GM21737 (cell line): Measurements from ENCODE around the gene ERVK3-1.
"Not testable (repeated sequence)": the region's sequence is repeated elsewhere in the genome, so short reads cannot be mapped to it uniquely, and the experiment has no call there.

Source experiments
- ATAC-seq: cut with Tn5 transposase; IDR thresholded peaks from one replicate; pipeline ENCODE4 v1.9.1; 2021; ENCODE audit warnings: mild to moderate bottlenecking, moderate library complexity; ENCODE audit not compliant: unreplicated experiment

Gene ERVK3-1, protein sequence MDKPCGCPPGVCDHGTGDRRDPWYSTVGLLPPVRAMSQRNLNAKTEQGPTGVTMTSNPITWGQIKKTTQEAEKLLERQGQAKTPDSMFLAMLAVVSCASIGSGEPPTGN

DNA sequence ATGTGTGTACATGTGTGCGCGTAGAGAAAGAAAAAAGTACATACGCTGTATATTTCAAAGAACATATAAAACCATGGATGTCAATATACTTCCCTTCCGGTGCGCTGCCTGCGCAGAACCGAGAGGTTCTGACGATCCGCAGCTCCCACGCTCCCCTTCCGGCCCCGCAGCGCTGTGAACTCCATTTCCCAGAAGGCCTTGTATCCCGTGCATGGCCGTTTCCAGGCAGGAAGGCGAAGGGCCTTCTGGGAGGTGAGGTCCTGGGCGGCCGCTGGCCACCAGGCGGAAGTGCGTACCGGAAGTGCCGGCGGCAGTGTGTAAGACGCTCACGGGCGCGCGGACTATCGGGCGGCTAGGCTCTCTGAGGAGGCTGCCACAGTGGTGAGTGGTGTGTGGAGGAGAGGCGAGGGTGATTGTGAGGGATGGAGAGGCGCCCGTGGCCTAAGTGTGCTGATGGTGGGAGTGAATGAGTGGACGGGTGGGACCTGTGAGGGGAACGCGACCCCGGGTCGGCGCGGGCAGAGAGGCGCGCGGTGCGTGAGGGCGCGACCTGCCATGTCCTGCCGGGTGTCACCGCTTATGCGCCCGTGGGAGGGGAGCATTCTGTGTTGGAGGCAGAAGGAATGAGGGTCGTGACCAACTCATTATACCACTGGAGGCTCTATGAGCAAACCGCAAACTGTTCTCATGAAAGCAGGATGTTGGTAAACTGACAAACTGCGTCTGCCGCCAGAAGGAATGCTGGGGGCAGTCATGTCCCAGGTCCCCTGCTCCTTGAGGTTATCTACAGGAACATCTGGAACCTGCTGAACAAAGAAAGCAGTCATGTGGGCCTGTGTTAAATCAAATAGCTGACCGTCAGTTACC lies at the start of gene ERVK3-1:
Gene ERVK3-1, plus strand, starts transcription at position 313 of the 867 bp plus-strand sequence. CDS start 6,792 bp downstream, outside the sequence.
- peak; percentile 96 for ATAC-seq

DNA sequence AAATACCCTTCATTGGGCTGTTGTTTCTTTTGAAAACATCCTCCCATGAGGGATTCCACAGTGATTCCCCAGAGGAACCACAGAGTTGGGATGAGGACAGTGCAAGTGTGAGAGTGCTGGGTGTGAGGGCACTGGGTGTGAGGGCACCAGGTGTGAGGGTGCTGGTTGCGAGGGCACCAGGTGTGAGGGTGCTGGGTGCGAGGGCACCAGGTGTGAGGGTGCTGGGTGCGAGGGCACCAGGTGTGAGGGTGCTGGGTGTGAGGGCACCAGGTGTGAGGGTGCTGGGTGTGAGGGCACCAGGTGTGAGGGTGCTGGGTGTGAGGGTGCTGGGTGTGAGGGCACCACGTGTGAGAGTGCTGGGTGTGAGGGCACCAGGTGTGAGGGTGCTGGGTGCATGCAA lies 46.9 kb upstream of the ERVK3-1 start:
- ATAC-seq, result not testable (repeated sequence)

DNA sequence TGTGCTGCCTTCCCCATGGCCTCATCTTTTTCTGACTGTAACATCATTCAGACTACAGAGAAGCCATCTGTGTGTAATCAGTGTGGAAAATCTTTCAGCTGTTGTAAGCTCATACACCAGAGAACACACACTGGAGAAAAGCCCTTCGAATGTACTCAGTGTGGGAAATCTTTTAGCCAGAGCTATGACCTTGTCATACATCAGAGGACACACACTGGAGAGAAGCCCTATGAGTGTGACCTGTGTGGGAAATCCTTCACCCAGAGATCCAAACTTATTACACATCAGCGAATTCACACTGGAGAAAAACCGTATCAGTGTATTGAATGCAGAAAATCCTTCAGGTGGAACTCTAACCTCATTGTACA lies 43.6 kb upstream of the ERVK3-1 start:
- no peak for ATAC-seq

DNA sequence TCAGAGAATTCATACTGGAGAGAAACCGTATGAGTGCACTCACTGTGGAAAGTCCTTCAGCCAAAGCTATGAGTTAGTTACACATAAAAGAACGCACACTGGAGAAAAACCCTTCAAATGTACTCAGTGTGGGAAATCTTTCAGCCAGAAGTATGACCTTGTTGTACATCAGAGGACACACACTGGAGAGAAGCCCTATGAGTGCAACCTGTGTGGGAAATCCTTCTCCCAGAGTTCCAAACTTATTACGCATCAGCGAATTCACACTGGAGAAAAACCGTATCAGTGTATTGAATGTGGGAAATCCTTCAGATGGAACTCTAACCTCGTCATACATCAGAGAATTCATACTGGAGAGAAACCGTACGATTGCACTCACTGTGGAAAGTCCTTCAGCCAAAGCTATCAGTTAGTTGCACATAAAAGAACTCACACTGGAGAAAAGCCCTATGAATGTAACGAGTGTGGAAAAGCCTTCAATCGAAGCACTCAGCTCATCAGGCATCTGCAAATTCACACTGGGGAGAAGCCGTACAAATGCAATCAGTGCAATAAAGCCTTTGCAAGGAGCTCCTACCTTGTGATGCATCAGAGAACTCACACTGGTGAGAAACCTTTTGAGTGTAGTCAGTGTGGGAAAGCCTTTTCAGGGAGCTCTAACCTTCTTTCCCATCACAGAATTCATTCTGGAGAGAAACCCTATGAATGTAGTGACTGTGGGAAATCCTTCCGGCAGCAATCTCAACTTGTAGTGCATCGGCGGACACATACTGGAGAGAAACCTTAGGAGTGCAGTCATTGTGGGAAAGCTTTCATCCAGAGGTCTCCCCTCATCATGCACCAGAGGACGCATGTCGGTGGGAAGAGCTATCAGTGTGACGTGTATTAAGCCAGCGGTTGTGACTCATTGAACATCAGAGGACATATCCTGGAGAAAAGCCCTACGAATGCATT lies 42.9 kb upstream of the ERVK3-1 start:
- ATAC-seq, result no peak

DNA sequence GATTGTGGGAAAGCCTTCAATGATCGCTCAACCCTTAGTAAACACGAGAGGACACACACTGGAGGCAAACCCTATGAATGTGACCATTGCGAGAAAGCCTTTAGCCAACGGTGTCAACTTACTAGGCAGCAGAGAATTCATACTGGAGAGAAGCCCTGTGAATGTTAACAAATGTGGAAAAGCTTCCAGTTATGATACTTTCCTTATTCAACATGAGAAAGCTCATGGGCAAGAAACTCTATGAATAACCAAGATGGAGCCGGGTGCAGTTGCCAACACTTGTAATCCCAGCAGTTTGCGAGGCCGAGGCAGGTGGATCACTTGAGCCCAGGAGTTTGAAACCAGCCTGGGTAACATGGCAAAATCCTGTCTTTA lies 42.3 kb upstream of the ERVK3-1 start:
- ATAC-seq, result no peak

DNA sequence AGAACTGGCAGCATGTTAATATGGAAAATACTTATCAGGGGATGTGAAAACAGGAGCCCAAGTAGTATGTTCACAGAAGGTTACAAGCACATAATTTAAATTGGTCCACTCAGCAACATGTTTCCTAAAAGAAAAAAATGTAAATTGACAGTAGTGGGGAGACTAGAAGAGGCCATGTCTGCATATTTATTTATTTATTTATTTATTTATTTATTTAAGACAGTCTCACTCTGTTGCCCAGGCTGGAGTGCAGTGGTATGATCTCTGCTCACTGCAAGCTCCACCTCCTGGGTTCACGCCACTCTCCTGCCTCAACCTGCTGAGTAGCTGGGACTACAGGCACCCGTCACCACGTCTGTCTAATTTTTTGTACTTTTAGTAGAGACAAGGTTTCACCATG lies 40.1 kb upstream of the ERVK3-1 start:
- no peak for ATAC-seq

DNA sequence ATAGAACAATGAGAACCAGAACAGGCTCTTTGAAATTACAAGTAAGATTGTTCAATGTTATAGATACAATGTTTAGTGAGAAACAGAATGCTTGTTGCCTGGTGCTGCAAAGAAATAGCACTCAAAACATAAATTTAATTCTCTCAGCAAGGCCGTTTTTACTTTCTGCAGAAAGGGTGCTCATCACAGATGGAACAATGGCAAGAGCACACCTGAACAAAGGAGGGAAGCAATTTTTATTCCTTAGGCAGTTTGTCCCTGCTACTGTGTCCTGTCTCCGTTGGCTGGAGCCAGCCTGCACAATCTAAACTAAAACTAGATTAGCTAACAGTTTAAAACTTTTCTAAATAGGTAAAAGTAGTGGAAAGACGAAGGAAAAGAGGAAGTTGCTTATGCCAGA lies 36.8 kb upstream of the ERVK3-1 start:
- no peak for ATAC-seq

DNA sequence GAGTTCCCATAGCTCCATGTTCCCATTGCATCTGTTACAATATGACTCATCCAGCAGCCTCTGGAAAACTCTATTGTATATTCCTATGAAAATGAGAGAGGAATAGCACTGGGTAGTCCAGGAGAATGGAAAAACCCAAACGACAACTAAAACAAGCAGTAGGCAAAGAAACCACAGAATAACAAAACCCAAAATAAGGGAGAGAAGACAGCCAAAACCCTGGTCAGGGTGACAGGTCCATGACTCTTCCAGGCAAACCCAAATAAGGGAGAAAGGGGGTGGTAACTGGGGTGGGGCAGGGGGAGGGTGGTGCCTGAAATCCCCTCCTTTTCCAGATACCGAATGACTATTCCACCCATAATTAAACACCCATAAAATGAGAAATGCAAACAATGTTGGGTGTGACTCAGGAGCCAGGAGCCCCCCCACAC lies 30.4 kb upstream of the ERVK3-1 start:
- ATAC-seq, result no peak

DNA sequence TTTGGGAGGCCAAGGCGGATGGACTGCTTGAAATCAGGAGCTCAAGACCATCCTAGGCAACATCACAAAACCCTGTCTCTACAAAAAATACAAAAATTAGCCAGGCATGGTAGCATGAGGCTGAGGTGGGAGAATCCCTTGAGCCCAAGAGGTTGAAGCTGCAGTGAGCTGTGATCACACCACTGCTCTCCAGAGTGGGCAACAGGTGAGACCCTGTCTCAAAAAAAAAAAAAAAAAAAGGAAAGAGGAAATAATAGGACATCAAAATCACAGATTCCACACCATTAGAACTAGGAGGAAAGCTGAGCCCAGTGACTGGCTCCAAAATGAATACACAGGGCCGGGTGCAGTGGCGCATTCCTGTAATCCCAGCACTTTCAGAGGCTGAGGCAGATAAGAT lies 29.6 kb upstream of the ERVK3-1 start:
- no peak for ATAC-seq

DNA sequence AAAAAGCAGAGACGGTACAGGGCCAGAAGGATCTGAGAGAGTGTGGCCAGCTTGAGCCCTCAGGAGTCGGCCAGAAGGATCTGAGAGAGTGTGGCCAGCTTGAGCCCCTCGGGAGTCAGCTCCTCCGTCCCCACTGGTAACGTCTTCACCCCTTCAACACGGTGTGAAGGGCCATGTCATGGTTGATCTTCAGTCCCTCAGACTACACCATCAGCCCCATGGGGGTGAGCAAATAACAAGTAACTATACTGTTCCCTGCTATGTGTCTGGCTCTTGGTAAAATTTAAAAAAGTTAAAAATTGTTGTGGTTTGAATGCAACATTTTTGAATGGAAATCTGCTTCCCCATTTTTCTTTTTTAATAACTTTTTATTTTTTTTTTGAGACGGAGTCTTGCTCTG lies 28.0 kb upstream of the ERVK3-1 start:
- ATAC-seq, result no peak

DNA sequence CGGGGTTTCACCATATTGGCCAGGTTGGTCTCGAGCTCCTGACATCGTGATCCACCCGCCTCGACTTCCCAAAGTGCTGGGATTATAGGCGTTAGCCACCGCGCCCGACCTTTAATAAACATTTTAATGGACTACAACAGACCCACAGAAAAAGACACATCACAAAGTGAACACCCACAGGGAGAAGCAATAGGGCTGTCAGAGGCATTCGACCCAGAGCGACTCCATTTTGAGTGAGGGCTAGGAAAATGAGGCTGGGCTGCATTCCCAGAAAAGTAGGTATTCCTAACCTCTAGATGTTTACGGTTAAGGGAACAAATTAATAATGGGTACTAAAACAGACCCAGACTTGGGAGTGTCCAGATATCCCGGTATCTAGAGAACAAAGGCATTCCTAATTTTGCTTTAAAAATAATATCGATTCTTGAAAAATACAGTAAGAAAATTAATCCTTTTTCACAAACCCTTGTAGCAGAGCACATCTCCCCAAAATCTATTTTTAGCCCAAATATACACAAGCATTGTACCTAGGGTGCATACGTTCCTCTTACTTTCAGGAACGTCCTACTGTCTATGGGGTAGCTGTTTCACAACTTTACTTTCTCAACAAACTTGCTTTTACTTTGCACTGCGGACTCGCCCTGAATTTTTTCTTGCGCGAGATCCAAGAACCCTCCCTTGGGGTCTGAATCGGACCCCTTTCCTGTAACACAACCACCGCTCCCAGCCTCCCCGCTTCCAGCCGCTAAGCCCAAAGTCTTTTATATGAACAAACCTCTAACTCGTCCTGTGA lies 27.2 kb upstream of the ERVK3-1 start:
- no peak for ATAC-seq

DNA sequence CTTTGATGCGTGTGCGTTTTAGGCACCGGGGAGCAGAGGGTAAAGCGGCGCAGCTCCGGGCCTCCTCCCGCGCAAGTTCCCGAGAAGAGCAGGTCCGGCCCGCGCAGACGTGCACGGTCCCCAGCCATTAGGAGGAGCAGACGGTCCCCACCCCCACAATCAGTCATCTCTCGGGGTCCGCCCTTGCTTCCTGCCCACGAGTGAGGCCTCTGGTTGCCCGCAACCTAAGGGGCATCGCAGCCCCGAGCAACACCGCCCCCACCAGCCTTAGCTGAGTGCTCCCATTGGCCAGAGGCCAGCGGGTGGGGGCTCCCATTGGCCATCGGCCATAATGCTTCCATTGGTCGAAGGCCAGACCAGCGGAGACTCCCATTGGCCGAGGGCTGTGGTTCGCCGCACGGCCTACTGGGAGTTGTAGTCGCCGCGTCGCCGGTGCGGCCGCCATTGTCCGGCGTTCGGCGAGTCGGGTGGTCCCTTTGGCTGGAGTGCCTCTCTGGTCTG lies 26.6 kb upstream of the ERVK3-1 start, which contains the start of gene ZNF8:
Gene ZNF8, plus strand, starts transcription at position 415 of the 501 bp plus-strand sequence. CDS start 127 bp downstream, outside the sequence.
- peak; percentile 95 for ATAC-seq

DNA sequence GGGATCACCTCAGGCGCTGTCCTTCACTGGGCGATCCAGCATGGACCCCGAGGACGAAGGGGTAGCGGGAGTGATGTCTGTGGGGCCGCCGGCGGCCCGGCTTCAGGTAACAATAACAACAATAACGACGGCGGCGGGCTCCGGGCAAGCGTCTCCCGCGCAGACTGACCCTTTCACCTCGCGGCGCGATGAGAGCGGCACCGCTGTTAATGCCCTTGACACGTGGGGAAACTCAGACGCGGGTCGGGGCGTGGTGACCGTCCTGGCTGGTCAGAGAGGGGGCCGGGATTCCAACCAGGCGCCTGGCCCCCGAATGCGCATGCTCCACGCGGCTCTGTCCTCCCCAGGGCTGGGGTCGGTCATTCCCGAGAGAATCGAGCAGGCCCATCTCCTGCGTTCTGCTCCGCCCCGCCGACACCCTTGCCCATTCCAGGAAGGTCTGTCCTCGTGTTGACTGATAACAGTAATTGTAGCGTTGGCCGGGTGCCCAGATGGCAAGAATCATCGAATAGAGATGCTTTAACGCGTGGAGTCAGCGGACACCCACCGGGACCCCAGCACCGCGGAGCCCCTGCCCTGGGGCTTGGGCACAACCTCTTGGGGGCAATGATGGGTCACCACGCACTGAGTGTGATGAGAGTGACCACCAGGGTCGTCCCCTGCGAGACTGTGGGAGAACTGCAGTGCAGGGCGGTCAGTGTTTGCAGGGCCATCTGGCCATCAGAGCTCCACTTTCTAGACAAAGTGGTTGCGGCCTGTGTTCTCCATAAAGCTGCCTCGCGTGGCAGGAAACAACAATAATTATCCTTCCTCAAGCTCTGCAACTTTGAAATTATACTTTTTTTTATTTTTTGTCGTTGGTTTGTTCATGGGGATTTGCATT lies 25.9 kb upstream of the ERVK3-1 start:
- ATAC-seq, result peak; percentile 10

DNA sequence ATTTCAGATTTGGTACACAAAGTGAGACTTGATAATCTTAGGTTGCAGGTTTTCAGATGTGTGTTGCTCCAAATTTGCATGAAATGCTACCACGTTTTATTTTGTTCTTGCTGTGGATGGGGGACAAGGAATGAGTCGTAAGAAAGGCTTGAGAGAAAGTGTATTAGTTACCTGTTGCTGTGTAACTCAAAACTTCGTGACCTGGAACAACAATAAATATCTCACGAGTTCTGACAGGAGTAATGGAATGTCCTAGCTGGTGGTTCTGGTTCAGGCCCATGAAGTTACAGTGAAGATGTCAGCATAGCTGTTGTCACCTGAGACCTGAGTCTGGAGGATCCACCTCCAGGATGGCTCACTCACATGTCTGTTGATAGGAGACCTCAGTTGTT lies 25.3 kb upstream of the ERVK3-1 start:
- no peak for ATAC-seq

DNA sequence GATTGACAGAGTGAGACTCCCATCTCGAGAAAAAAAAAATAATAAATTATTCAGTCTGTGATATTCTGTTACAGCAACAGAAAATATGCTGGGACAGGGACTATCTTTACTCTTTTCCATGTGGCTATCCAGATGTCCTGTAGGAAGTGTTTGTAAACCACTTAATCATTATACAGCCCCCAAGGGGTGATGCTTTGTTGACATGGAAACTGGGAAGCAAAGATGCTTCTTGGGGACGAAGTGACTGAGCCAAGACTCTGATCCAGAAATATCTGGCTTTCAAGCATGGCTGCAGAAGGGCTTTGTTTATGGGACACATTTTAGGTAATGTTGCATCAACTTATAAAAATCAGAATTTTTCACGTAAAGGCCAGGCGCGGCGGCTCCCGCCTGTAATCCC lies 21.0 kb upstream of the ERVK3-1 start:
- ATAC-seq, result no peak

DNA sequence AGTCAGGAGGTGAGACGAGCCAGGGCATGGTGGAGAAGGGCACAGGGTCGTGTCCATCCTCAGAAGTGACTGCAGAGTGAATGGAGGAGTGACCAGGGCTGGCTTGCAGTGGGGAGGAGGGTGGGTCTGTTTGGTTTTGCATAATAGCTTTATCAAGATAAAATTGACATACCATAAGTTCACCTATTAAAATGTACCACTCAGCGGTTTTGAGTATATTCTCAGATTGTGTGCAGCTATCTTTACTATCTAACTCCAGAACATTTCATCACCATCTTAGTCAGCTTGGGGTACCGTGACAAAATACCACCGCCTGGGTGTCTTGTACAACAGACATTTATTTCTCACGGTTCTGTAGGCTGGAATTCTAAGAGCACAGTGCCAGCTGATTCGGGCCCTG lies 13.2 kb upstream of the ERVK3-1 start:
- ATAC-seq, result no peak

DNA sequence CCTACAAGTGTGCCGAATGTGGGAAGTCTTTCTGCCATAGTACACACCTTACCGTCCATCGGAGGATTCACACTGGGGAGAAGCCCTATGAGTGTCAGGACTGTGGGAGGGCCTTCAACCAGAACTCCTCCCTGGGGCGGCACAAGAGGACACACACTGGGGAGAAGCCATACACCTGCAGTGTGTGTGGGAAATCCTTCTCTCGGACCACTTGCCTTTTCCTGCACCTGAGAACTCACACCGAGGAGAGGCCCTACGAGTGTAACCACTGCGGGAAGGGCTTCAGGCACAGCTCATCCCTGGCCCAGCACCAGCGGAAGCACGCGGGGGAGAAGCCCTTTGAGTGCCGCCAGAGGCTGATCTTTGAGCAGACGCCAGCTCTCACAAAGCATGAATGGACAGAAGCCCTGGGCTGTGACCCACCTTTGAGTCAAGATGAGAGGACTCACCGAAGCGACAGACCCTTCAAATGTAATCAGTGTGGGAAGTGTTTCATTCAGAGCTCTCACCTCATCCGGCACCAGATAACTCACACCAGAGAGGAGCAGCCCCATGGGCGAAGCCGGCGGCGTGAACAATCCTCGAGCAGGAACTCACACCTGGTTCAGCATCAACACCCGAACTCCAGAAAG lies 10.3 kb upstream of the ERVK3-1 start:
- no peak for ATAC-seq

DNA sequence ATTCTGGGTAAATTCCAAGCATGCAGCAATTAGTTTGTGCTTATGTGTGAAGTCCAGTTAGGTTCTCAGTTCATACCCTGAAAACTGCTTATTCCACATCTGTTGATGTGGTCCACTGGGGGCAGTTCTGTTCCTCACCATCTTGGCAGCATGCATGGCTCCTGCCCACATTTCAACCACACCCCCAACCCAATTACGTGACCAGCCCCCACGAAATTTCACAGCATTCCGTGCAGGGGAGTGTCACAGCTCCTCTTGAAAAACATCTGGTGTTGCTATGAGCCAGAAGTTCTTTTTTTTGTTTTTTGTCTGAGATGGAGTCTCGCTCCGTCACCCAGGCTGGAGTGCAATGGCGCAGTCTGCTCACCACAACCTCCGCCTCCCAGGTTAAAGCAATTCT lies 9.1 kb upstream of the ERVK3-1 start:
- ATAC-seq, result no peak

DNA sequence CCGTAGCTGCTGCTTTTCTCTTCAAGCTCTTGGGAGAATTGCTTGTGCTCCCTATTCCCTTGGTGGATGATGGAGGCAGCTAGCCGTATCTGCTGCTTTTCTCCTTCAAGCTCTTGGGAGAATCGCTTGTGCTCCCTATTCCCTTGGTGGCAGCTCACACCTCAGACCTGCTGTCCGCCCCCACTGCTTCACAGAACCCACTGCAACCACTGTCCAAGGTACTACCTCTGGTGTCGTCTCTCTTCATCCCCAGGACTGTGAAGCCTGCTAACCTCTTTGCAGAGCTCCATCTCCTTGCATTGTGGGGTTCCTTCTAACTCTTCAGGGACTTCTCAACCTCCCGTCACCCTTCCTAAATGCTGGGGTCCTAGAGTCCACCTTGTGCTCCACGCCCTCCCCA lies 4.6 kb upstream of the ERVK3-1 start:
- ATAC-seq, result no peak
